A204.1 (cell line): ENCODE data around the gene GSTM2.
"Not testable (repeated sequence)": the region's sequence is repeated elsewhere in the genome, so short reads cannot be mapped to it uniquely, and the experiment has no call there.

ENCODE experiments used
- FAIRE-seq: peaks from 2 replicates; lab custom pipeline; 2012; peaks lifted over from hg19 to GRCh38; lab: Jason Lieb, UNC

The GSTM2 gene

GRCh38 chr1:109650609-109651008 lies 17.2 kb upstream of the GSTM2 start:
- no peak for FAIRE-seq

GRCh38 chr1:109652402-109652801 lies 15.5 kb upstream of the GSTM2 start:
- FAIRE-seq: no peak

- no peak for FAIRE-seq
Observed at GRCh38 chr1:109653306-109653705, 14.6 kb upstream of the GSTM2 start.

GRCh38 chr1:109654519-109654918 lies 13.3 kb upstream of the GSTM2 start:
- FAIRE-seq: no peak

GRCh38 chr1:109655615-109656519 lies 12.0 kb upstream of the GSTM2 start, which contains the start of gene GSTM4:
Gene GSTM4, plus strand, starts transcription at chr1:109656099. Its CDS starts 291 bp downstream, at chr1:109656390.
- FAIRE-seq: no peak

GRCh38 chr1:109657395-109657794 lies 10.5 kb upstream of the GSTM2 start:
- no peak for FAIRE-seq

- FAIRE-seq: no peak
Observed at GRCh38 chr1:109657970-109658369, 9.9 kb upstream of the GSTM2 start.

GRCh38 chr1:109658533-109659042 lies 9.3 kb upstream of the GSTM2 start:
- no peak for FAIRE-seq

GRCh38 chr1:109659145-109659544 lies 8.7 kb upstream of the GSTM2 start:
- no peak for FAIRE-seq

GRCh38 chr1:109659997-109660690 lies 7.7 kb upstream of the GSTM2 start:
- no peak for FAIRE-seq

GRCh38 chr1:109660691-109661026 lies 7.2 kb upstream of the GSTM2 start:
- FAIRE-seq: not testable (repeated sequence)

GRCh38 chr1:109661391-109661790 lies 6.5 kb upstream of the GSTM2 start:
- no peak for FAIRE-seq

GRCh38 chr1:109664671-109665070 lies 3.2 kb upstream of the GSTM2 start:
- no peak for FAIRE-seq

- FAIRE-seq: no peak
Observed at GRCh38 chr1:109668123-109668775, 392 bp downstream of the GSTM2 start.

- no peak for FAIRE-seq
Observed at GRCh38 chr1:109669246-109669948, 1.5 kb downstream of the GSTM2 start.

- FAIRE-seq: not testable (repeated sequence)
Observed at GRCh38 chr1:109669949-109670302, 2.1 kb downstream of the GSTM2 start.

- no peak for FAIRE-seq
Observed at GRCh38 chr1:109671067-109671466, 3.2 kb downstream of the GSTM2 start.

GRCh38 chr1:109673861-109674260 lies 6.0 kb downstream of the GSTM2 start:
- not testable (repeated sequence) for FAIRE-seq

GRCh38 chr1:109676683-109677381 lies 9.0 kb downstream of the GSTM2 start:
- FAIRE-seq: not testable (repeated sequence)

GRCh38 chr1:109677459-109677858 lies 9.6 kb downstream of the GSTM2 start:
- no peak for FAIRE-seq

GRCh38 chr1:109678637-109679036 lies 10.8 kb downstream of the GSTM2 start:
- FAIRE-seq: not testable (repeated sequence)

- not testable (repeated sequence) for FAIRE-seq
Observed at GRCh38 chr1:109684777-109685176, 16.9 kb downstream of the GSTM2 start.
